ENCODE results near the gene SYTL2. TPM values are rescaled to one million over a fixed set of nuclear protein-coding genes. Genes with fewer than 3 reads are reported as not detected.

The SYTL2 gene
- total and polyA plus RNA-seq, 2 experiments from 2014 or later, result 3.4 to 7.2 TPM

- Histone ChIP-seq H3K36me3 (ENCODE audit: insufficient read depth) (no peaks in the 10 kb centered on the region), H3K9me2 (ENCODE audit: insufficient read depth) (no peaks in the 10 kb centered on the region), H3K4me2 (no peak overlapping the region), H2AFZ (no peak overlapping the region), H3K27ac (ENCODE audit: low read depth) (no peak overlapping the region), H3K4me3 (no peak overlapping the region), H3K27me3 (ENCODE audit: insufficient read depth) (no peaks in the 10 kb centered on the region), H3K4me1 (ENCODE audit: insufficient read depth) (peaks cover 27% of the 10 kb centered on the region), H4K20me1 (replicated peaks; ENCODE audit: insufficient read depth) (no peaks in the 10 kb centered on the region), H3K79me2 (replicated peaks; ENCODE audit: insufficient read depth) (no peaks in the 10 kb centered on the region), H3F3A (replicated peaks; ENCODE audit: low read depth) (no peaks in the 10 kb centered on the region)
- DNase-seq (ENCODE audit: low spot score) (no peak), ATAC-seq (no peak)
- no peak overlapping the region for H3K4me3 Mint-ChIP-seq
- no peaks in the 10 kb centered on the region for H3K36me3 Mint-ChIP-seq (ENCODE audit: low read depth)
- TF ChIP-seq, protein P1, sequence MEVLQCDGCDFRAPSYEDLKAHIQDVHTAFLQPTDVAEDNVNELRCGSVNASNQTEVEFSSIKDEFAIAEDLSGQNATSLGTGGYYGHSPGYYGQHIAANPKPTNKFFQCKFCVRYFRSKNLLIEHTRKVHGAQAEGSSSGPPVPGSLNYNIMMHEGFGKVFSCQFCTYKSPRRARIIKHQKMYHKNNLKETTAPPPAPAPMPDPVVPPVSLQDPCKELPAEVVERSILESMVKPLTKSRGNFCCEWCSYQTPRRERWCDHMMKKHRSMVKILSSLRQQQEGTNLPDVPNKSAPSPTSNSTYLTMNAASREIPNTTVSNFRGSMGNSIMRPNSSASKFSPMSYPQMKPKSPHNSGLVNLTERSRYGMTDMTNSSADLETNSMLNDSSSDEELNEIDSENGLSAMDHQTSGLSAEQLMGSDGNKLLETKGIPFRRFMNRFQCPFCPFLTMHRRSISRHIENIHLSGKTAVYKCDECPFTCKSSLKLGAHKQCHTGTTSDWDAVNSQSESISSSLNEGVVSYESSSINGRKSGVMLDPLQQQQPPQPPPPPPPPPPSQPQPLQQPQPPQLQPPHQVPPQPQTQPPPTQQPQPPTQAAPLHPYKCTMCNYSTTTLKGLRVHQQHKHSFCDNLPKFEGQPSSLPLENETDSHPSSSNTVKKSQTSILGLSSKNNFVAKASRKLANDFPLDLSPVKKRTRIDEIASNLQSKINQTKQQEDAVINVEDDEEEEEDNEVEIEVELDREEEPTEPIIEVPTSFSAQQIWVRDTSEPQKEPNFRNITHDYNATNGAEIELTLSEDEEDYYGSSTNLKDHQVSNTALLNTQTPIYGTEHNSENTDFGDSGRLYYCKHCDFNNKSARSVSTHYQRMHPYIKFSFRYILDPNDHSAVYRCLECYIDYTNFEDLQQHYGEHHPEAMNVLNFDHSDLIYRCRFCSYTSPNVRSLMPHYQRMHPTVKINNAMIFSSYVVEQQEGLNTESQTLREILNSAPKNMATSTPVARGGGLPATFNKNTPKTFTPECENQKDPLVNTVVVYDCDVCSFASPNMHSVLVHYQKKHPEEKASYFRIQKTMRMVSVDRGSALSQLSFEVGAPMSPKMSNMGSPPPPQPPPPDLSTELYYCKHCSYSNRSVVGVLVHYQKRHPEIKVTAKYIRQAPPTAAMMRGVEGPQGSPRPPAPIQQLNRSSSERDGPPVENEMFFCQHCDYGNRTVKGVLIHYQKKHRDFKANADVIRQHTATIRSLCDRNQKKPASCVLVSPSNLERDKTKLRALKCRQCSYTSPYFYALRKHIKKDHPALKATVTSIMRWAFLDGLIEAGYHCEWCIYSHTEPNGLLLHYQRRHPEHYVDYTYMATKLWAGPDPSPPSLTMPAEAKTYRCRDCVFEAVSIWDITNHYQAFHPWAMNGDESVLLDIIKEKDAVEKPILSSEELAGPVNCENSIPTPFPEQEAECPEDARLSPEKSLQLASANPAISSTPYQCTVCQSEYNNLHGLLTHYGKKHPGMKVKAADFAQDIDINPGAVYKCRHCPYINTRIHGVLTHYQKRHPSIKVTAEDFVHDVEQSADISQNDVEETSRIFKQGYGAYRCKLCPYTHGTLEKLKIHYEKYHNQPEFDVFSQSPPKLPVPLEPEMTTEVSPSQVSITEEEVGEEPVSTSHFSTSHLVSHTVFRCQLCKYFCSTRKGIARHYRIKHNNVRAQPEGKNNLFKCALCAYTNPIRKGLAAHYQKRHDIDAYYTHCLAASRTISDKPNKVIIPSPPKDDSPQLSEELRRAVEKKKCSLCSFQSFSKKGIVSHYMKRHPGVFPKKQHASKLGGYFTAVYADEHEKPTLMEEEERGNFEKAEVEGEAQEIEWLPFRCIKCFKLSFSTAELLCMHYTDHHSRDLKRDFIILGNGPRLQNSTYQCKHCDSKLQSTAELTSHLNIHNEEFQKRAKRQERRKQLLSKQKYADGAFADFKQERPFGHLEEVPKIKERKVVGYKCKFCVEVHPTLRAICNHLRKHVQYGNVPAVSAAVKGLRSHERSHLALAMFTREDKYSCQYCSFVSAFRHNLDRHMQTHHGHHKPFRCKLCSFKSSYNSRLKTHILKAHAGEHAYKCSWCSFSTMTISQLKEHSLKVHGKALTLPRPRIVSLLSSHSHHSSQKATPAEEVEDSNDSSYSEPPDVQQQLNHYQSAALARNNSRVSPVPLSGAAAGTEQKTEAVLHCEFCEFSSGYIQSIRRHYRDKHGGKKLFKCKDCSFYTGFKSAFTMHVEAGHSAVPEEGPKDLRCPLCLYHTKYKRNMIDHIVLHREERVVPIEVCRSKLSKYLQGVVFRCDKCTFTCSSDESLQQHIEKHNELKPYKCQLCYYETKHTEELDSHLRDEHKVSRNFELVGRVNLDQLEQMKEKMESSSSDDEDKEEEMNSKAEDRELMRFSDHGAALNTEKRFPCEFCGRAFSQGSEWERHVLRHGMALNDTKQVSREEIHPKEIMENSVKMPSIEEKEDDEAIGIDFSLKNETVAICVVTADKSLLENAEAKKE (CRISPR knock-in tag; IDR thresholded peaks at IDR 0.05), result no peak
- TF ChIP-seq STAT1 (IDR thresholded peaks at IDR 0.05; ENCODE audit: unreplicated experiment) (no peak), CTCF (conservative IDR thresholded peaks at IDR 0.05; ENCODE audit: low read depth in 2 of 2) (no peak), ZNF114 (CRISPR knock-in tag; IDR thresholded peaks at IDR 0.05) (no peak), NANOG (IDR thresholded peaks at IDR 0.05; ENCODE audit: borderline replicate concordance) (no peak), ZNF331 (CRISPR knock-in tag; IDR thresholded peaks at IDR 0.05; ENCODE audit: low read depth) (no peak), EZH2phosphoT487 (IDR thresholded peaks at IDR 0.05; ENCODE audit: unreplicated experiment) (no peak), ETS1 (IDR thresholded peaks at IDR 0.05) (no peak), POLR2AphosphoS5 (IDR thresholded peaks at IDR 0.05; ENCODE audit: low read depth) (no peak), EZH2 (IDR thresholded peaks at IDR 0.05; ENCODE audit: low read depth, unreplicated experiment) (no peak)
- TF ChIP-seq, protein P2, sequence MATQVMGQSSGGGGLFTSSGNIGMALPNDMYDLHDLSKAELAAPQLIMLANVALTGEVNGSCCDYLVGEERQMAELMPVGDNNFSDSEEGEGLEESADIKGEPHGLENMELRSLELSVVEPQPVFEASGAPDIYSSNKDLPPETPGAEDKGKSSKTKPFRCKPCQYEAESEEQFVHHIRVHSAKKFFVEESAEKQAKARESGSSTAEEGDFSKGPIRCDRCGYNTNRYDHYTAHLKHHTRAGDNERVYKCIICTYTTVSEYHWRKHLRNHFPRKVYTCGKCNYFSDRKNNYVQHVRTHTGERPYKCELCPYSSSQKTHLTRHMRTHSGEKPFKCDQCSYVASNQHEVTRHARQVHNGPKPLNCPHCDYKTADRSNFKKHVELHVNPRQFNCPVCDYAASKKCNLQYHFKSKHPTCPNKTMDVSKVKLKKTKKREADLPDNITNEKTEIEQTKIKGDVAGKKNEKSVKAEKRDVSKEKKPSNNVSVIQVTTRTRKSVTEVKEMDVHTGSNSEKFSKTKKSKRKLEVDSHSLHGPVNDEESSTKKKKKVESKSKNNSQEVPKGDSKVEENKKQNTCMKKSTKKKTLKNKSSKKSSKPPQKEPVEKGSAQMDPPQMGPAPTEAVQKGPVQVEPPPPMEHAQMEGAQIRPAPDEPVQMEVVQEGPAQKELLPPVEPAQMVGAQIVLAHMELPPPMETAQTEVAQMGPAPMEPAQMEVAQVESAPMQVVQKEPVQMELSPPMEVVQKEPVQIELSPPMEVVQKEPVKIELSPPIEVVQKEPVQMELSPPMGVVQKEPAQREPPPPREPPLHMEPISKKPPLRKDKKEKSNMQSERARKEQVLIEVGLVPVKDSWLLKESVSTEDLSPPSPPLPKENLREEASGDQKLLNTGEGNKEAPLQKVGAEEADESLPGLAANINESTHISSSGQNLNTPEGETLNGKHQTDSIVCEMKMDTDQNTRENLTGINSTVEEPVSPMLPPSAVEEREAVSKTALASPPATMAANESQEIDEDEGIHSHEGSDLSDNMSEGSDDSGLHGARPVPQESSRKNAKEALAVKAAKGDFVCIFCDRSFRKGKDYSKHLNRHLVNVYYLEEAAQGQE (IDR thresholded peaks at IDR 0.05; ENCODE audit: unreplicated experiment), result no peak
- peaks cover 7% of the 10 kb centered on the region for H3K27me3 Mint-ChIP-seq (ENCODE audit: insufficient read depth, low read depth, poor library complexity)
- no peak overlapping the region for H3K27ac Mint-ChIP-seq
- H3K9me3 Mint-ChIP-seq, result no peaks in the 10 kb centered on the region
- peaks cover 23% of the 10 kb centered on the region for H3K4me1 Mint-ChIP-seq
Observed at GRCh38 chr11:85712953-85713352, 98.0 kb downstream of the SYTL2 start.

All from GM23338 (cell line).